H1 (cell line): ENCODE measurements around the gene GOLGA1. TPM values are rescaled to one million over a fixed set of nuclear protein-coding genes. Genes with fewer than 3 reads are reported as not detected.

ENCODE experiments used
- CHD1 ChIP-seq: IDR thresholded peaks from 2 replicates; pipeline ENCODE4 v1.6.1; 2012; ENCODE audit warnings: low read depth, low read length, improper control_type of control experiment
- CTBP2 ChIP-seq: IDR thresholded peaks from 2 replicates; pipeline ENCODE4 v1.7.0; 2011; ENCODE audit warnings: borderline replicate concordance, mild to moderate bottlenecking, moderate library complexity, mixed read lengths, low read length; ENCODE audit not compliant: insufficient read depth, insufficient read length
- EP300 ChIP-seq, 2 experiments: IDR thresholded peaks; 1 replicate in 1 of 2; 2 replicates in 1 of 2; pipeline ENCODE4 v1.6.1; 2011 to 2012; ENCODE audit warnings: low read depth in 2 of 2, low read length in 2 of 2, mild to moderate bottlenecking in 2 of 2, borderline replicate concordance in 1 of 2, inconsistent platforms in 1 of 2, moderate library complexity in 1 of 2
- RNF2 ChIP-seq: fragments of 200-900, 300-1000 bp; sonication (generic); IDR thresholded peaks from 2 replicates; pipeline ENCODE4 v1.7.1; 2016; ENCODE audit warnings: borderline replicate concordance, low read depth, mild to moderate bottlenecking, antibody characterized with exemption, low read length; ENCODE audit not compliant: poor library complexity, severe bottlenecking; ENCODE audit errors: missing control alignments
- TAF1 ChIP-seq: IDR thresholded peaks from 2 replicates; pipeline ENCODE4 v1.6.1; 2011; ENCODE audit warnings: mild to moderate bottlenecking, low read depth, low read length
- polyA plus RNA-seq, 7 experiments: library from polyadenylated mRNA; depleted of rRNA in 3 of 7; stranded (reverse) in 5 of 7; unstranded in 2 of 7; fragments of >200 nt in 5 of 7; fragments of 200-250 nt in 2 of 7; gene quantifications; 1 replicate in 5 of 7; 2 replicates in 1 of 7; 4 replicates in 1 of 7; pipeline versions ENCODE4 v1.2.1 to v1.2.3, GENCODE V29; 2011 to 2013; ENCODE audit warnings: missing spikeins in 2 of 7, mixed read lengths in 2 of 7
- total RNA-seq: library from RNA; stranded (reverse); fragmentation: NEBNext Ultra II Directional; extraction: Animal tissue kit (Norgen Biotek cat#: 25700); gene quantifications from 2 replicates; pipeline ENCODE4 v1.2.1, GENCODE V29; 2021
- TF ChIP-seq, protein P1 (sequence below): fragments of 300-600 bp; sonication (generic); IDR thresholded peaks from 2 replicates; pipeline ENCODE4 v1.7.1; 2012; ENCODE audit warnings: low read length, moderate library complexity, mild to moderate bottlenecking, inconsistent platforms; ENCODE audit not compliant: insufficient replicate concordance
- TF ChIP-seq, protein P2 (sequence below): IDR thresholded peaks from 2 replicates; pipeline ENCODE4 v1.6.1; 2012; ENCODE audit warnings: inconsistent platforms

The GOLGA1 gene
- total and polyA plus RNA-seq, 2 of the 8 experiments (the other 6 are each of a cell fraction or from before 2014, with no cell fraction given), result 4.8 to 6.5 TPM

DNA sequence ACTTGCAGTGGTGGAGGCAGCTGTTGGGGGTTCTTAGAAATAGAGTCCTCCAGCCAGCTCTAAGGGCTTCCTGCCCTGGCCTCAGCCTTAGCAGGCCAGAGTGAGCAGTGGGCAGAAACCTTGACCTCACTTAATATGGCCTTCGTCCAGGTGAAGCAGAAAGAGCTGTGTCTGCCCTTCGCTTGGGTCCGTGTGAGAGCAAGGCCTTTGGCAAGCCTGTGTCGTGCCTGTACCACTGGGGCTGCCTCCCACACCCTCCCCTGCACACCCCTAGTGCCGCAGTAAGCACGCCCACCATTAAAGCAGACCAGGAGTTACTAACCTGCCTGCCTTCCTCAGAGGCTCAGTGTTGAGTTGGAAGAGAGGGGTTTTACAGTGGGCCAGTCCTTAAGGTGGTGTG, 65.4 kb downstream of the GOLGA1 start (continued):
- TF ChIP-seq, protein P1, sequence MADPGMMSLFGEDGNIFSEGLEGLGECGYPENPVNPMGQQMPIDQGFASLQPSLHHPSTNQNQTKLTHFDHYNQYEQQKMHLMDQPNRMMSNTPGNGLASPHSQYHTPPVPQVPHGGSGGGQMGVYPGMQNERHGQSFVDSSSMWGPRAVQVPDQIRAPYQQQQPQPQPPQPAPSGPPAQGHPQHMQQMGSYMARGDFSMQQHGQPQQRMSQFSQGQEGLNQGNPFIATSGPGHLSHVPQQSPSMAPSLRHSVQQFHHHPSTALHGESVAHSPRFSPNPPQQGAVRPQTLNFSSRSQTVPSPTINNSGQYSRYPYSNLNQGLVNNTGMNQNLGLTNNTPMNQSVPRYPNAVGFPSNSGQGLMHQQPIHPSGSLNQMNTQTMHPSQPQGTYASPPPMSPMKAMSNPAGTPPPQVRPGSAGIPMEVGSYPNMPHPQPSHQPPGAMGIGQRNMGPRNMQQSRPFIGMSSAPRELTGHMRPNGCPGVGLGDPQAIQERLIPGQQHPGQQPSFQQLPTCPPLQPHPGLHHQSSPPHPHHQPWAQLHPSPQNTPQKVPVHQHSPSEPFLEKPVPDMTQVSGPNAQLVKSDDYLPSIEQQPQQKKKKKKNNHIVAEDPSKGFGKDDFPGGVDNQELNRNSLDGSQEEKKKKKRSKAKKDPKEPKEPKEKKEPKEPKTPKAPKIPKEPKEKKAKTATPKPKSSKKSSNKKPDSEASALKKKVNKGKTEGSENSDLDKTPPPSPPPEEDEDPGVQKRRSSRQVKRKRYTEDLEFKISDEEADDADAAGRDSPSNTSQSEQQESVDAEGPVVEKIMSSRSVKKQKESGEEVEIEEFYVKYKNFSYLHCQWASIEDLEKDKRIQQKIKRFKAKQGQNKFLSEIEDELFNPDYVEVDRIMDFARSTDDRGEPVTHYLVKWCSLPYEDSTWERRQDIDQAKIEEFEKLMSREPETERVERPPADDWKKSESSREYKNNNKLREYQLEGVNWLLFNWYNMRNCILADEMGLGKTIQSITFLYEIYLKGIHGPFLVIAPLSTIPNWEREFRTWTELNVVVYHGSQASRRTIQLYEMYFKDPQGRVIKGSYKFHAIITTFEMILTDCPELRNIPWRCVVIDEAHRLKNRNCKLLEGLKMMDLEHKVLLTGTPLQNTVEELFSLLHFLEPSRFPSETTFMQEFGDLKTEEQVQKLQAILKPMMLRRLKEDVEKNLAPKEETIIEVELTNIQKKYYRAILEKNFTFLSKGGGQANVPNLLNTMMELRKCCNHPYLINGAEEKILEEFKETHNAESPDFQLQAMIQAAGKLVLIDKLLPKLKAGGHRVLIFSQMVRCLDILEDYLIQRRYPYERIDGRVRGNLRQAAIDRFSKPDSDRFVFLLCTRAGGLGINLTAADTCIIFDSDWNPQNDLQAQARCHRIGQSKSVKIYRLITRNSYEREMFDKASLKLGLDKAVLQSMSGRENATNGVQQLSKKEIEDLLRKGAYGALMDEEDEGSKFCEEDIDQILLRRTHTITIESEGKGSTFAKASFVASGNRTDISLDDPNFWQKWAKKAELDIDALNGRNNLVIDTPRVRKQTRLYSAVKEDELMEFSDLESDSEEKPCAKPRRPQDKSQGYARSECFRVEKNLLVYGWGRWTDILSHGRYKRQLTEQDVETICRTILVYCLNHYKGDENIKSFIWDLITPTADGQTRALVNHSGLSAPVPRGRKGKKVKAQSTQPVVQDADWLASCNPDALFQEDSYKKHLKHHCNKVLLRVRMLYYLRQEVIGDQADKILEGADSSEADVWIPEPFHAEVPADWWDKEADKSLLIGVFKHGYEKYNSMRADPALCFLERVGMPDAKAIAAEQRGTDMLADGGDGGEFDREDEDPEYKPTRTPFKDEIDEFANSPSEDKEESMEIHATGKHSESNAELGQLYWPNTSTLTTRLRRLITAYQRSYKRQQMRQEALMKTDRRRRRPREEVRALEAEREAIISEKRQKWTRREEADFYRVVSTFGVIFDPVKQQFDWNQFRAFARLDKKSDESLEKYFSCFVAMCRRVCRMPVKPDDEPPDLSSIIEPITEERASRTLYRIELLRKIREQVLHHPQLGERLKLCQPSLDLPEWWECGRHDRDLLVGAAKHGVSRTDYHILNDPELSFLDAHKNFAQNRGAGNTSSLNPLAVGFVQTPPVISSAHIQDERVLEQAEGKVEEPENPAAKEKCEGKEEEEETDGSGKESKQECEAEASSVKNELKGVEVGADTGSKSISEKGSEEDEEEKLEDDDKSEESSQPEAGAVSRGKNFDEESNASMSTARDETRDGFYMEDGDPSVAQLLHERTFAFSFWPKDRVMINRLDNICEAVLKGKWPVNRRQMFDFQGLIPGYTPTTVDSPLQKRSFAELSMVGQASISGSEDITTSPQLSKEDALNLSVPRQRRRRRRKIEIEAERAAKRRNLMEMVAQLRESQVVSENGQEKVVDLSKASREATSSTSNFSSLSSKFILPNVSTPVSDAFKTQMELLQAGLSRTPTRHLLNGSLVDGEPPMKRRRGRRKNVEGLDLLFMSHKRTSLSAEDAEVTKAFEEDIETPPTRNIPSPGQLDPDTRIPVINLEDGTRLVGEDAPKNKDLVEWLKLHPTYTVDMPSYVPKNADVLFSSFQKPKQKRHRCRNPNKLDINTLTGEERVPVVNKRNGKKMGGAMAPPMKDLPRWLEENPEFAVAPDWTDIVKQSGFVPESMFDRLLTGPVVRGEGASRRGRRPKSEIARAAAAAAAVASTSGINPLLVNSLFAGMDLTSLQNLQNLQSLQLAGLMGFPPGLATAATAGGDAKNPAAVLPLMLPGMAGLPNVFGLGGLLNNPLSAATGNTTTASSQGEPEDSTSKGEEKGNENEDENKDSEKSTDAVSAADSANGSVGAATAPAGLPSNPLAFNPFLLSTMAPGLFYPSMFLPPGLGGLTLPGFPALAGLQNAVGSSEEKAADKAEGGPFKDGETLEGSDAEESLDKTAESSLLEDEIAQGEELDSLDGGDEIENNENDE, result no peak
- no peak for TF ChIP-seq CTBP2
- no peak for TF ChIP-seq EP300 (IDR thresholded peaks at IDR 0.05; ENCODE audit: borderline replicate concordance in 1 of 2, low read depth in 2 of 2, low read length in 2 of 2)
- no peak for TF ChIP-seq RNF2
- TF ChIP-seq CHD1, result no peak
- TF ChIP-seq TAF1, result no peak
- TF ChIP-seq, protein P2, sequence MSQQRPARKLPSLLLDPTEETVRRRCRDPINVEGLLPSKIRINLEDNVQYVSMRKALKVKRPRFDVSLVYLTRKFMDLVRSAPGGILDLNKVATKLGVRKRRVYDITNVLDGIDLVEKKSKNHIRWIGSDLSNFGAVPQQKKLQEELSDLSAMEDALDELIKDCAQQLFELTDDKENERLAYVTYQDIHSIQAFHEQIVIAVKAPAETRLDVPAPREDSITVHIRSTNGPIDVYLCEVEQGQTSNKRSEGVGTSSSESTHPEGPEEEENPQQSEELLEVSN, result no peak
- TF ChIP-seq, all 59 proteins: peak for 0
